PC-3 (cell line): ENCODE data around the gene HAGHL.

Source experiments
- CTCF ChIP-seq: fragments of 300-600 bp; sonication (generic); conservative IDR thresholded peaks from 2 replicates; pipeline ENCODE4 v1.5.1; 2017; ENCODE audit warnings: antibody characterized with exemption, low read depth, mild to moderate bottlenecking, low read length
- EZH2 ChIP-seq: fragments of 300-600 bp; sonication (generic); IDR thresholded peaks from one replicate; pipeline ENCODE4 v1.6.1; 2017; ENCODE audit warnings: antibody characterized with exemption, mild to moderate bottlenecking, low read length; ENCODE audit not compliant: unreplicated experiment
- EZH2phosphoT487 ChIP-seq: fragments of 300-600 bp; sonication (generic); IDR thresholded peaks from 2 replicates; pipeline ENCODE4 v1.6.1; 2018; ENCODE audit warnings: mild to moderate bottlenecking, antibody characterized with exemption, low read length, borderline replicate concordance

- TF ChIP-seq CTCF (no peak), EZH2phosphoT487 (no peak), EZH2 (no peak)
Measured at GRCh38 chr16:774086-775001, 47.4 kb downstream of the HAGHL start.
